CD4-positive, alpha-beta T cell (primary cell): ENCODE measurements around the gene PRKCH. TPM values are rescaled to one million over a fixed set of nuclear protein-coding genes. Genes with fewer than 3 reads are reported as not detected.
A peak's percentile ranks its signal among the peaks of the same experiment; 100 is the strongest.

Experiments used
- ATAC-seq: fragments of 200-7000 bp; cut with Tn5 transposase; one replicate; pipeline ENCODE4 v1.10.0; 2022; ENCODE audit warnings: mild to moderate bottlenecking; ENCODE audit not compliant: poor library complexity
- CTCF ChIA-PET: fragments of 350-600 bp; sonication (Branson Sonifier 250); formaldehyde crosslinking; loops from one replicate; lab custom pipeline; 2021; ENCODE audit warnings: antibody characterized with exemption, inconsistent platforms; lab: Charles Lee
- POLR2A ChIA-PET: fragments of 350-600 bp; sonication (Branson Sonifier 250); formaldehyde crosslinking; loops from one replicate; lab custom pipeline; 2021; ENCODE audit warnings: antibody characterized with exemption, inconsistent platforms; lab: Charles Lee
- DNase-seq, 14 experiments: peaks; one replicate each; pipeline ENCODE4 v3.0.0-alpha.2; 2013 to 2020; ENCODE audit warnings: mixed read lengths in 2 of 14
- H3K27ac ChIP-seq, 2 donors: one replicate each; pipeline versions ENCODE4 v1.5.1 to v1.7.0; 2013; ENCODE audit warnings: low read length in 2 of 2, low read depth in 1 of 2, mild to moderate bottlenecking in 1 of 2
- H3K27me3 ChIP-seq, 2 experiments: 1 replicate in 1 of 2; 2 replicates in 1 of 2; pipeline versions ENCODE4 v1.6.1 to v1.7.0; 2013; ENCODE audit warnings: low read length in 2 of 2, control low read depth in 1 of 2, mild to moderate bottlenecking in 1 of 2, moderate library complexity in 1 of 2; ENCODE audit not compliant: insufficient read depth in 2 of 2, control insufficient read depth in 1 of 2
- H3K36me3 ChIP-seq: one replicate; pipeline ENCODE4 v1.6.1; 2013; ENCODE audit warnings: low read length, control low read depth; ENCODE audit not compliant: insufficient read depth
- H3K4me1 ChIP-seq: one replicate; pipeline ENCODE4 v1.6.1; 2013; ENCODE audit warnings: low read length, control low read depth; ENCODE audit not compliant: insufficient read depth
- H3K4me3 ChIP-seq: one replicate; pipeline ENCODE4 v1.5.1; 2013; ENCODE audit warnings: mild to moderate bottlenecking, low read length, moderate library complexity
- H3K9me3 ChIP-seq, 2 experiments: 1 replicate in 1 of 2; 2 replicates in 1 of 2; pipeline versions ENCODE4 v1.6.1 to v1.7.0; 2013; ENCODE audit warnings: low read length in 2 of 2, mild to moderate bottlenecking in 2 of 2, control low read depth in 1 of 2, moderate library complexity in 1 of 2; ENCODE audit not compliant: control insufficient read depth in 1 of 2, insufficient read depth in 1 of 2
- H3K27ac Mint-ChIP-seq: one replicate; pipeline ENCODE4 v1.8.0; 2020; ENCODE audit warnings: mixed read lengths
- H3K27me3 Mint-ChIP-seq: one replicate; pipeline ENCODE4 v1.8.0; 2021; ENCODE audit warnings: mixed read lengths
- H3K36me3 Mint-ChIP-seq: one replicate; pipeline ENCODE4 v1.8.0; 2021; ENCODE audit warnings: low read depth, mixed read lengths
- H3K4me1 Mint-ChIP-seq: one replicate; pipeline ENCODE4 v1.8.0; 2021; ENCODE audit warnings: low read depth, mixed read lengths
- H3K4me3 Mint-ChIP-seq: one replicate; pipeline ENCODE4 v1.8.0; 2020; ENCODE audit warnings: mild to moderate bottlenecking, mixed read lengths
- H3K9me3 Mint-ChIP-seq: one replicate; pipeline ENCODE4 v1.8.0; 2020; ENCODE audit warnings: mixed read lengths
- intact Hi-C, 2 experiments: fragments of 100-400 bp; cut with DNase I in 1 of 2; cut with micrococcal nuclease in 1 of 2; formaldehyde crosslinking; loops; one replicate each; pipeline versions ENCODE4 v1.15.1 to v1.9.0; 2023 to 2025; cut with DNase I, micrococcal nuclease
- total RNA-seq, 174 experiments: library from RNA in 2 of 174; stranded (reverse) in 2 of 174; gene quantifications; one replicate each; pipeline ENCODE4 v1.2.3 and lab custom pipeline; 2021 to 2026
- TF ChIP-seq, protein P1 (sequence below): fragments of 200-600 bp; IDR thresholded peaks from one replicate; pipeline ENCODE4 v1.8.0; 2022; ENCODE audit warnings: antibody characterized with exemption, mild to moderate bottlenecking

The PRKCH gene
- total RNA-seq, 2 experiments from 2014 or later, result 378 to 385 TPM

DNA sequence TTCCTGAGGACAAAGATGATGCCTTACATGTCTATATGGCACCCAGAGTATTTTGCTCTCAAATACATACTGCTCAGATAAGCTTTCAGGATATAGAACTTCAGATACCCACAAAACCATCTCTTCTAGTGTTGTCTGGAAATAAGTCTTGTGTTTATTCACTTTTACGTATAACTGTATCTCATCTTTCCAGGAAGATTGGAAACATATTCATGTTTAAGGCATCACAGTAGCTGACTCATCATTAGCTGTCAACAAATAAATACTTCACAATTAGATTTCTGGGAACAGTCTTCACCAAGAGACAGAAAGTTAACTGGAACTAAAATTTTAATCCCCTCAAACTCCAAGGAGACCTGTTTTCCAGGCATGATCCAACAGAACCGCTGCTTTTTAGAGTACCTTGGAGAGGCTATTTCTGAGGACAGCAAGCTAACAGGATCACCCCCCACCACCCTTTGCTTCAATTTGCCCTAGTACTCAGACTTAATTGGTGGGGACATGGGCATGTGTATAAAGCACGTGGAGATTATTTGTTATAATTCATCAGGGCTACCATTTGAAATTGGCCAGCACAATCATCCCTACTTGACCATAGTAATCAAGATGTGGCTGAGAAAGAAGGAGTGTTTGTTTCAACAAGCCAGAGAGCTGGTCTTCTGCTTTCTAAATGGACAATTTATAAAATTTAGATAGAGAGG, 244.6 kb downstream of the PRKCH start:
- POLR2A ChIA-PET, result interaction anchor here (1.2 kb wide), 1 partner anchor 129 kb away, joined by 3 read pairs; the partner anchor contains the start of gene HIF1A
- Mint-ChIP-seq H3K27ac (no peak overlapping the region), H3K27me3 (no peaks in the 10 kb centered on the region), H3K36me3 (no peaks in the 10 kb centered on the region), H3K4me1 (peaks cover 40% of the 10 kb centered on the region), H3K9me3 (no peaks in the 10 kb centered on the region), H3K4me3 (no peak overlapping the region)
- ATAC-seq (no peak), DNase-seq (no peak)
- TF ChIP-seq, protein P1, sequence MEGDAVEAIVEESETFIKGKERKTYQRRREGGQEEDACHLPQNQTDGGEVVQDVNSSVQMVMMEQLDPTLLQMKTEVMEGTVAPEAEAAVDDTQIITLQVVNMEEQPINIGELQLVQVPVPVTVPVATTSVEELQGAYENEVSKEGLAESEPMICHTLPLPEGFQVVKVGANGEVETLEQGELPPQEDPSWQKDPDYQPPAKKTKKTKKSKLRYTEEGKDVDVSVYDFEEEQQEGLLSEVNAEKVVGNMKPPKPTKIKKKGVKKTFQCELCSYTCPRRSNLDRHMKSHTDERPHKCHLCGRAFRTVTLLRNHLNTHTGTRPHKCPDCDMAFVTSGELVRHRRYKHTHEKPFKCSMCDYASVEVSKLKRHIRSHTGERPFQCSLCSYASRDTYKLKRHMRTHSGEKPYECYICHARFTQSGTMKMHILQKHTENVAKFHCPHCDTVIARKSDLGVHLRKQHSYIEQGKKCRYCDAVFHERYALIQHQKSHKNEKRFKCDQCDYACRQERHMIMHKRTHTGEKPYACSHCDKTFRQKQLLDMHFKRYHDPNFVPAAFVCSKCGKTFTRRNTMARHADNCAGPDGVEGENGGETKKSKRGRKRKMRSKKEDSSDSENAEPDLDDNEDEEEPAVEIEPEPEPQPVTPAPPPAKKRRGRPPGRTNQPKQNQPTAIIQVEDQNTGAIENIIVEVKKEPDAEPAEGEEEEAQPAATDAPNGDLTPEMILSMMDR, result no peak
- Histone ChIP-seq H3K4me1 (peaks cover 50% of the 10 kb centered on the region), H3K4me3 (no peak overlapping the region), H3K27me3 (no peaks in the 10 kb centered on the region), H3K36me3 (no peaks in the 10 kb centered on the region), H3K9me3 (no peaks in the 10 kb centered on the region), H3K27ac (no peak overlapping the region)
- intact Hi-C loops, result loop anchor here in 1 of 2 experiments (5.0 kb wide), 1 partner anchor 151 kb away; no protein-coding TSS in a partner anchor
- CTCF ChIA-PET, result no interaction called here

DNA sequence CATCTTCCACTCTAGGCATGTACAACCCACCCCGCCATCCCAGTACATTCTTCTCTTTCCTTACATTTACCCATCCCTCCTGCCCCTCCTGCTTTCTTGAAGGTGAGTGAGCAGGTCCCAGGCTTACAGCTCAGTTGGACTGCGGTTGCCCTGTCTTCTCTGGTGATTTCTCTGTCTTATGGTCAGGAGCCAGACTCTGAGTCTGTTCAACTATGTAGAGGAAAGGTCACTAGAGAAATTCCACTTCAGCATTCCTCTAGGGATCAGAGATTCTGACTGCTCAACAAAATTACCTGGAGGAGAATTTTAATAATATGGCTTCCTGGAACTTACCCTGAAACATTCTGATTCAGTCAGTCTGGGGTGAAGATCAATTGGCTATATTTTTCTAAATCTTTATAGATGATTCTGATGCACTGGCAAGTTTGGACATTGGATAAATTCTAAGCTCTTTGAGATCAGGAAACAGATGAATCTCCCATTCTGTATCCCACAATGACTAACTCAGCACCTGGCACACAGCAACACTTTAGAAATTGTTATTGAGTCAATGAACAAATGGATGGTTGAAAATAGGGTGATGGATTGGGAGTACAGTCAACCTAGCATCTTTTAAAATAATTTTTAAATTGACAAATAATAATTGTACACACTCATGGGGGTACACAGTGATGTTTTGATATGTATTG, 245.3 kb downstream of the PRKCH start:
- ChIA-PET POLR2A (no interaction called here), CTCF (no interaction called here)
- Histone ChIP-seq H3K4me1 (peaks cover 50% of the 10 kb centered on the region), H3K4me3 (no peak overlapping the region), H3K36me3 (no peaks in the 10 kb centered on the region), H3K9me3 (no peaks in the 10 kb centered on the region), H3K27ac (no peak overlapping the region), H3K27me3 (no peaks in the 10 kb centered on the region)
- H3K27me3 Mint-ChIP-seq, result no peaks in the 10 kb centered on the region
- H3K4me1 Mint-ChIP-seq, result peaks cover 47% of the 10 kb centered on the region
- no peaks in the 10 kb centered on the region for H3K36me3 Mint-ChIP-seq
- no peak for DNase-seq
- no peak for ATAC-seq
- TF ChIP-seq, protein P1, result no peak
- intact Hi-C loops, result loop anchor here in 1 of 2 experiments (5.0 kb wide), 1 partner anchor 151 kb away; no protein-coding TSS in a partner anchor
- no peaks in the 10 kb centered on the region for H3K9me3 Mint-ChIP-seq
- H3K27ac Mint-ChIP-seq, result no peak overlapping the region
- no peak overlapping the region for H3K4me3 Mint-ChIP-seq

DNA sequence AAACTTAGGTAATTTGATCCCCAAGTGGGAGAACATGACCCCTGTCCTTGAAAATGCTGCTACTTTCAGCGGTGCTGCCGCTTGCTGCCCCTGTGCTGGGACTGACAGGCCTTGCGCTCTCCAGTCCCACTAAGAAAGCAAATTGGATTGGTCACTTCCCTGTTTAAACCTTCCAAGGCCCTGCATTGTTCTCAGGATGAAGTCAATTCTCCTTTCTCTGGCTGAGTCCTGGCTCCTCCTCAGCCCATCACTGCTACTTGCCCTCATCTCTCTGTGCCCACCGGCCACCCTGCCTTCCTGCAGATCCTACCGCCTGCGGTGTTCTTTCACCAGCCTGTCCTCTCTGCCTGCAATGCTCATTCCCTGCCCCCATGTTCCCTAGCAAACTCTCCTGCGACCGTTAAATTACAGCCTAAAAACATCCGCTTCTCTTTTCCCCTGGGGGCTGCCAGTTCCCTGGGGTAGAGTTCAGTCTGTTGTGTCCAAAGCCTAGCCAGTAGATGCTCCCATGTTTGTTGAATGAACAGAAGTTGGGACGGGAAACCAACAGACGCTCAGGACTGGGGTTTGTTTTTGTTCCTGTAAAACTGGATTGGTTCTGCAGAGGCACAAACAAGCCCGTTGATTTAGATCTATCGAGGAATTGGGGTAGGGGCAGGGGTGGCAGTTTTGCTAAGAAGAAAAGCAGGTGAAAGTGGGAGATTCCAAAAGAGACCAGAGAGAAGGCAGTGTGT, 246.6 kb downstream of the PRKCH start:
- Mint-ChIP-seq H3K4me1 (peaks cover 53% of the 10 kb centered on the region), H3K27me3 (no peaks in the 10 kb centered on the region), H3K4me3 (peak overlapping the region; percentile 76), H3K27ac (peak overlapping the region; percentile 83), H3K36me3 (no peaks in the 10 kb centered on the region), H3K9me3 (no peaks in the 10 kb centered on the region)
- no peaks in the 10 kb centered on the region for H3K36me3 ChIP-seq
- TF ChIP-seq, protein P1, result no peak
- no peaks in the 10 kb centered on the region for H3K27me3 ChIP-seq
- H3K27ac ChIP-seq, result no peak overlapping the region
- H3K4me1 ChIP-seq, result peaks cover 39% of the 10 kb centered on the region
- intact Hi-C loops, result loop anchor here in 1 of 2 experiments (2.0 to 5.0 kb wide), 3 partner anchors 65 to 149 kb away; partner anchors contain the start of gene HIF1A
- DNase-seq (no peak), ATAC-seq (no peak)
- H3K9me3 ChIP-seq, result no peaks in the 10 kb centered on the region
- H3K4me3 ChIP-seq, result peak overlapping the region; percentile 45
- ChIA-PET POLR2A (interaction anchor here (1.5 kb wide), 1 partner anchor 150 kb away, joined by 3 read pairs; no protein-coding TSS in a partner anchor), CTCF (no interaction called here)
